ENCODE results near the gene TRIP12. TPM values are rescaled to one million over a fixed set of nuclear protein-coding genes. Genes with fewer than 3 reads are reported as not detected.

The TRIP12 gene
- total and polyA plus RNA-seq, 2 of the 4 experiments (the other 2 are of a cell fraction), result 51.6 to 209 TPM

GRCh38 chr2:229815342-229815741 is 106.5 kb downstream of the TRIP12 start:
- H3K4me2 ChIP-seq (ENCODE audit: low read depth, low read length), result no peak overlapping the region
- no TSS peak for BruUV-seq (replicated peaks)
- H2BK15ac ChIP-seq (ENCODE audit: low read depth, low read length), result no peak overlapping the region
- no peak overlapping the region for H3K14ac ChIP-seq (replicated peaks; ENCODE audit: low read depth, low read length)
- intact Hi-C loops (cut with micrococcal nuclease) (no loop called here), dilution Hi-C loops (cut with HindIII; ENCODE audit: low sequenced_read_pairs, unreplicated experiment) (no loop called here), in situ Hi-C loops (cut with MboI; ENCODE audit: low sequenced_read_pairs) (loop anchor here (25.0 kb wide), 2 partner anchors 347 to 797 kb away; no protein-coding TSS in a partner anchor)
- H3K9me3 ChIP-seq (ENCODE audit: control insufficient read depth, insufficient read depth, low read length), result no peaks in the 10 kb centered on the region
- H4K8ac ChIP-seq (ENCODE audit: low read depth in 2 of 2, low read length in 2 of 2), result no peak overlapping the region
- H2AFZ ChIP-seq (replicated peaks; ENCODE audit: low read length, poor library complexity), result no peak overlapping the region
- WGBS, 2 experiments (ENCODE audit: extremely low coverage in 2 of 2, insufficient read length in 1 of 2), result 27% methylated on average over 3 of the region's 4 CpGs; no CpG with 5 or more reads in 1 of the 2 experiments
- no peaks in the 10 kb centered on the region for H3K9me1 ChIP-seq (ENCODE audit: insufficient read depth, low read length)
- no peak overlapping the region for H3K4me3 ChIP-seq (ENCODE audit: insufficient read depth, low read depth, low read length)
- no peak overlapping the region for H2BK120ac ChIP-seq (ENCODE audit: low read depth, low read length)
- peaks cover 12% of the 10 kb centered on the region for H3K36me3 ChIP-seq (ENCODE audit: control insufficient read depth, insufficient read depth, low read length)
- no peak overlapping the region for H3K27ac ChIP-seq (ENCODE audit: insufficient read depth, low read length)
- H2BK5ac ChIP-seq (ENCODE audit: low read depth, low read length, poor library complexity, severe bottlenecking), result no peak overlapping the region
- no peak overlapping the region for H3K18ac ChIP-seq (ENCODE audit: low read depth, low read length)
- H2AK9ac ChIP-seq (replicated peaks; ENCODE audit: low read depth, low read length, poor library complexity), result no peak overlapping the region
- H4K5ac ChIP-seq (ENCODE audit: low read depth, low read length), result no peak overlapping the region
- no peak overlapping the region for H3K4ac ChIP-seq (ENCODE audit: low read depth, low read length)
- H2BK20ac ChIP-seq (ENCODE audit: low read depth, low read length), result no peak overlapping the region
- no peak overlapping the region for H2AK5ac ChIP-seq (ENCODE audit: low read depth, low read length)
- ATAC-seq (ENCODE audit: low read depth) (no peak; the same call in 1 of the 2 replicates), DNase-seq (peak; percentile 58)
- ChIA-PET POLR2A (ENCODE audit: unreplicated experiment) (no interaction called here), CTCF (interaction anchor here (1.4 kb wide), 1 partner anchor 14 kb away, joined by 9 read pairs; no protein-coding TSS in a partner anchor)
- H3K56ac ChIP-seq (ENCODE audit: extremely low read depth, insufficient read depth, low read length), result no peak overlapping the region
- H3K4me1 ChIP-seq (ENCODE audit: control insufficient read depth, insufficient read depth, low read length), result peaks cover 2% of the 10 kb centered on the region; the same call in 1 of the 2 replicates
- no peak for TF ChIP-seq RCOR1 (IDR thresholded peaks at IDR 0.05; ENCODE audit: insufficient replicate concordance, low read length)
- TF ChIP-seq CTCF (conservative IDR thresholded peaks at IDR 0.05; ENCODE audit: low read depth, low read length), result no peak
- TF ChIP-seq ELK1 (IDR thresholded peaks at IDR 0.05; ENCODE audit: borderline replicate concordance, low read depth, low read length), result no peak
- no peak for TF ChIP-seq USF2 (IDR thresholded peaks at IDR 0.05; ENCODE audit: low read depth, low read length)
- TF ChIP-seq FOS (IDR thresholded peaks at IDR 0.05; ENCODE audit: low read depth, low read length), result no peak
- no peak for TF ChIP-seq BHLHE40 (IDR thresholded peaks at IDR 0.05; ENCODE audit: low read depth, low read length)
- TF ChIP-seq SMC3 (IDR thresholded peaks at IDR 0.05; ENCODE audit: low read depth, low read length), result no peak
- TF ChIP-seq RAD21 (IDR thresholded peaks at IDR 0.05; ENCODE audit: low read length), result no peak
- no peak for TF ChIP-seq NFE2L2 (IDR thresholded peaks at IDR 0.05; ENCODE audit: low read depth, low read length)
- H4K91ac ChIP-seq (ENCODE audit: insufficient read depth, low read depth, low read length), result no peak overlapping the region
- no peaks in the 10 kb centered on the region for H3K27me3 ChIP-seq (ENCODE audit: control insufficient read depth, insufficient read depth, low read length)
- H4K20me1 ChIP-seq (ENCODE audit: insufficient read depth, low read length), result peaks cover 3% of the 10 kb centered on the region; the same call in 1 of the 2 replicates
- peaks cover 7 to 12% of the 10 kb centered on the region in 2 experiments; a peak in 3 of 4 replicates for H3K79me1 ChIP-seq (ENCODE audit: low read depth in 1 of 2, low read length in 2 of 2)
- no peak overlapping the region for H3K9ac ChIP-seq (ENCODE audit: low read depth, low read length)
- H3K23ac ChIP-seq (ENCODE audit: low read depth, low read length), result no peak overlapping the region
